ENCODE measurements around the gene GSTM3. TPM values are rescaled to one million over a fixed set of nuclear protein-coding genes. Genes with fewer than 3 reads are reported as not detected.

Gene GSTM3
- total and polyA plus RNA-seq, 10 of the 15 experiments (the other 5 are each of a cell fraction or from before 2014, with no cell fraction given) = not detected

- in situ Hi-C loops (cut with MboI) (no loop called here), intact Hi-C loops (cut with micrococcal nuclease; ENCODE audit: unreplicated experiment) (no loop called here)
- no peak overlapping the region for H3K4me2 ChIP-seq (ENCODE audit: control insufficient read depth, insufficient read depth)
- ChIA-PET CTCF (interaction anchor here (1.4 to 27.2 kb wide), 3 partner anchors 9 to 193 kb away, joined by 5 to 759 read pairs (median 6); partner anchors contain the start of gene AHCYL1), POLR2A (no interaction called here), RAD21 (ENCODE audit: unreplicated experiment) (interaction anchor here (2.1 kb wide), 1 partner anchor 197 kb away, joined by 8 read pairs; the partner anchor contains the start of gene AHCYL1), SMC1A (ENCODE audit: uncharacterized antibody, unreplicated experiment) (interaction anchor here (23.1 kb wide), 1 partner anchor 196 kb away, joined by 431 read pairs; the partner anchor contains the start of gene AHCYL1)
- no peaks in the 10 kb centered on the region for H3K79me2 ChIP-seq (ENCODE audit: control insufficient read depth, insufficient read depth, low read length)
- H3K9me3 ChIP-seq (replicated peaks; ENCODE audit: control insufficient read depth, insufficient read depth, low read length) = no peaks in the 10 kb centered on the region
- H4K20me1 ChIP-seq (ENCODE audit: control insufficient read depth, insufficient read depth) = no peaks in the 10 kb centered on the region
- no peak overlapping the region for H3K27ac ChIP-seq (ENCODE audit: control insufficient read depth, insufficient read depth)
- no peak for DNase-seq (ENCODE audit: low read depth, low spot score)
- no peak overlapping the region for H2AFZ ChIP-seq (ENCODE audit: control insufficient read depth, low read depth, low read length)
- 85% methylated on average over 6 of the region's 6 CpGs for WGBS (ENCODE audit: insufficient coverage, insufficient replicate concordance, low lambda C conversion rate, missing lambda C conversion rate)
- H3K4me3 ChIP-seq = no peak overlapping the region
- no peak for ATAC-seq
- no peaks in the 10 kb centered on the region for H3K36me3 ChIP-seq (ENCODE audit: control insufficient read depth in 2 of 2, insufficient read depth in 2 of 2, low read length in 1 of 2)
- TF ChIP-seq BCL11A (IDR thresholded peaks at IDR 0.05; ENCODE audit: low read depth, low read length) (no peak), EED (IDR thresholded peaks at IDR 0.05; ENCODE audit: low read depth) (no peak), RCOR1 (conservative IDR thresholded peaks at IDR 0.05; ENCODE audit: low read depth, low read length) (no peak), ASH2L (IDR thresholded peaks at IDR 0.05; ENCODE audit: borderline replicate concordance, low read depth) (no peak), EP300 (IDR thresholded peaks at IDR 0.05; ENCODE audit: borderline replicate concordance in 1 of 2, control insufficient read depth in 1 of 2, low read depth in 2 of 2, low read length in 2 of 2) (no peak), NFYB (IDR thresholded peaks at IDR 0.05; ENCODE audit: insufficient read depth, low read depth, low read length) (no peak), FOS (IDR thresholded peaks at IDR 0.05; ENCODE audit: borderline replicate concordance, extremely low read depth, insufficient read length) (no peak), BACH1 (IDR thresholded peaks at IDR 0.05; ENCODE audit: borderline replicate concordance) (no peak), MYB (IDR thresholded peaks at IDR 0.05; ENCODE audit: borderline replicate concordance, low read depth, low read length) (no peak), ZBED1 (IDR thresholded peaks at IDR 0.05; ENCODE audit: borderline replicate concordance) (no peak), MXI1 (IDR thresholded peaks at IDR 0.05; ENCODE audit: low read depth, low read length) (no peak)
- TF ChIP-seq, protein P1, sequence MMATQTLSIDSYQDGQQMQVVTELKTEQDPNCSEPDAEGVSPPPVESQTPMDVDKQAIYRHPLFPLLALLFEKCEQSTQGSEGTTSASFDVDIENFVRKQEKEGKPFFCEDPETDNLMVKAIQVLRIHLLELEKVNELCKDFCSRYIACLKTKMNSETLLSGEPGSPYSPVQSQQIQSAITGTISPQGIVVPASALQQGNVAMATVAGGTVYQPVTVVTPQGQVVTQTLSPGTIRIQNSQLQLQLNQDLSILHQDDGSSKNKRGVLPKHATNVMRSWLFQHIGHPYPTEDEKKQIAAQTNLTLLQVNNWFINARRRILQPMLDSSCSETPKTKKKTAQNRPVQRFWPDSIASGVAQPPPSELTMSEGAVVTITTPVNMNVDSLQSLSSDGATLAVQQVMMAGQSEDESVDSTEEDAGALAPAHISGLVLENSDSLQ (IDR thresholded peaks at IDR 0.05) = no peak
- TF ChIP-seq, protein P2, sequence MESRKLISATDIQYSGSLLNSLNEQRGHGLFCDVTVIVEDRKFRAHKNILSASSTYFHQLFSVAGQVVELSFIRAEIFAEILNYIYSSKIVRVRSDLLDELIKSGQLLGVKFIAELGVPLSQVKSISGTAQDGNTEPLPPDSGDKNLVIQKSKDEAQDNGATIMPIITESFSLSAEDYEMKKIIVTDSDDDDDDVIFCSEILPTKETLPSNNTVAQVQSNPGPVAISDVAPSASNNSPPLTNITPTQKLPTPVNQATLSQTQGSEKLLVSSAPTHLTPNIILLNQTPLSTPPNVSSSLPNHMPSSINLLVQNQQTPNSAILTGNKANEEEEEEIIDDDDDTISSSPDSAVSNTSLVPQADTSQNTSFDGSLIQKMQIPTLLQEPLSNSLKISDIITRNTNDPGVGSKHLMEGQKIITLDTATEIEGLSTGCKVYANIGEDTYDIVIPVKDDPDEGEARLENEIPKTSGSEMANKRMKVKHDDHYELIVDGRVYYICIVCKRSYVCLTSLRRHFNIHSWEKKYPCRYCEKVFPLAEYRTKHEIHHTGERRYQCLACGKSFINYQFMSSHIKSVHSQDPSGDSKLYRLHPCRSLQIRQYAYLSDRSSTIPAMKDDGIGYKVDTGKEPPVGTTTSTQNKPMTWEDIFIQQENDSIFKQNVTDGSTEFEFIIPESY (IDR thresholded peaks at IDR 0.05) = no peak
- peaks cover 11% of the 10 kb centered on the region for H3K4me1 ChIP-seq (ENCODE audit: control insufficient read depth, insufficient read depth, low read length)
- no peak overlapping the region for H3K9ac ChIP-seq (ENCODE audit: control insufficient read depth, insufficient read depth, low read length)
- FAIRE-seq = no peak
- no TSS peak for BruUV-seq (replicated peaks)
- no peaks in the 10 kb centered on the region; a peak in 1 of 4 replicates for H3K27me3 ChIP-seq (replicated peaks in 1 of 2; ENCODE audit: control insufficient read depth in 2 of 2, insufficient read depth in 2 of 2, low read length in 1 of 2)
Observed at GRCh38 chr1:109786531-109787021, 45.7 kb upstream of the GSTM3 start.

Data from GM12878 (cell line).